Smooth muscle cell (in vitro differentiated cells): ENCODE results near the gene CARD14. TPM values are rescaled to one million over a fixed set of nuclear protein-coding genes. Genes with fewer than 3 reads are reported as not detected.

Source experiments
- DNase-seq: peaks from one replicate; lab custom pipeline; 2025; ENCODE audit not compliant: unreplicated experiment; lab: John Stamatoyannopoulos, UW
- H2AFZ ChIP-seq: fragments of 200-600 bp; sonication (generic); 2 replicates; pipeline ENCODE4 v1.6.0; 2016; ENCODE audit warnings: antibody characterized with exemption, low read depth, mild to moderate bottlenecking
- H3F3A ChIP-seq: fragments of 200-600 bp; sonication (generic); 2 replicates; pipeline ENCODE4 v1.6.0; 2017; ENCODE audit warnings: antibody characterized with exemption, low read depth
- H3K27ac ChIP-seq: fragments of 200-600 bp; sonication (generic); 2 replicates; pipeline ENCODE4 v1.5.1; 2016; ENCODE audit warnings: low read depth, mild to moderate bottlenecking
- H3K27me3 ChIP-seq: fragments of 200-600 bp; sonication (generic); 2 replicates; pipeline ENCODE4 v1.6.1; 2016; ENCODE audit warnings: low read depth, mild to moderate bottlenecking
- H3K36me3 ChIP-seq: fragments of 200-600 bp; sonication (generic); 2 replicates; pipeline ENCODE4 v1.5.1; 2016; ENCODE audit warnings: low read depth
- H3K4me1 ChIP-seq: fragments of 200-600 bp; sonication (generic); 2 replicates; pipeline ENCODE4 v1.5.1; 2016; ENCODE audit warnings: low read depth
- H3K4me2 ChIP-seq: fragments of 200-600 bp; sonication (generic); 2 replicates; pipeline ENCODE4 v1.6.0; 2016; ENCODE audit warnings: mild to moderate bottlenecking
- H3K4me3 ChIP-seq: fragments of 200-600 bp; sonication (generic); 2 replicates; pipeline ENCODE4 v1.5.1; 2016; ENCODE audit warnings: mild to moderate bottlenecking
- H3K79me2 ChIP-seq: fragments of 200-600 bp; sonication (generic); 2 replicates; pipeline ENCODE4 v1.6.0; 2016; ENCODE audit warnings: low read depth, mild to moderate bottlenecking
- H3K9ac ChIP-seq: fragments of 200-600 bp; sonication (generic); 2 replicates; pipeline ENCODE4 v1.6.0; 2016; ENCODE audit warnings: low read depth
- H3K9me3 ChIP-seq: fragments of 200-600 bp; sonication (generic); replicated peaks from 2 replicates; pipeline ENCODE4 v1.5.1; 2016; ENCODE audit warnings: low read depth
- H4K20me1 ChIP-seq: fragments of 200-600 bp; sonication (generic); 2 replicates; pipeline ENCODE4 v1.6.0; 2016; ENCODE audit warnings: low read depth
- CTCF ChIP-seq: fragments of 200-600 bp; sonication (generic); IDR thresholded peaks from 2 replicates; pipeline ENCODE4 v1.5.1; 2017; ENCODE audit warnings: borderline replicate concordance, mild to moderate bottlenecking, antibody characterized with exemption; ENCODE audit not compliant: insufficient read depth, poor library complexity, severe bottlenecking
- WGBS: methylation state at CpG from one replicate; pipeline ENCODE4 v1.1.7; 2016; ENCODE audit warnings: low lambda C conversion rate; 5-methylcytosine and 5-hydroxymethylcytosine counted together
- polyA plus RNA-seq: library from polyadenylated mRNA; unstranded; fragments of >200 nt; fragmentation: Nextera tagmentation; extraction: Ambion mirVana; gene quantifications from 2 replicates; pipeline ENCODE4 v1.2.1, GENCODE V29; 2016
- total RNA-seq: library from RNA; depleted of rRNA; stranded (reverse); fragments of >200 nt; gene quantifications from 2 replicates; pipeline ENCODE4 v1.2.3, GENCODE V29; 2014

The CARD14 gene
- total and polyA plus RNA-seq, 2 experiments from 2014 or later: 1.0 to 1.8 TPM

GRCh38 chr17:80205811-80206210, 36.0 kb downstream of the CARD14 start:
- no peak for TF ChIP-seq CTCF
- Histone ChIP-seq H3K36me3 (no peaks in the 10 kb centered on the region), H3K9ac (no peak overlapping the region), H3K9me3 (no peaks in the 10 kb centered on the region), H2AFZ (no peak overlapping the region), H3K4me3 (no peak overlapping the region), H3K27ac (no peak overlapping the region), H3K27me3 (no peaks in the 10 kb centered on the region), H3K4me2 (no peak overlapping the region), H3K79me2 (no peaks in the 10 kb centered on the region), H4K20me1 (no peaks in the 10 kb centered on the region), H3F3A (no peaks in the 10 kb centered on the region), H3K4me1 (no peaks in the 10 kb centered on the region)
- 96% methylated on average over 13 of the region's 13 CpGs for WGBS
- no peak for DNase-seq

- no peak overlapping the region for H2AFZ ChIP-seq
- no peaks in the 10 kb centered on the region for H3K36me3 ChIP-seq
- no peaks in the 10 kb centered on the region for H3K4me1 ChIP-seq
- no peaks in the 10 kb centered on the region for H3K79me2 ChIP-seq
- no peaks in the 10 kb centered on the region for H3K27me3 ChIP-seq
- H3F3A ChIP-seq: no peaks in the 10 kb centered on the region
- H3K4me3 ChIP-seq: no peak overlapping the region
- H3K9me3 ChIP-seq: no peaks in the 10 kb centered on the region
- H4K20me1 ChIP-seq: no peaks in the 10 kb centered on the region
- no peak for DNase-seq
- no peak for TF ChIP-seq CTCF
- WGBS: 97% methylated on average over 16 of the region's 16 CpGs
- no peak overlapping the region for H3K9ac ChIP-seq
- H3K4me2 ChIP-seq: no peak overlapping the region
- no peak overlapping the region for H3K27ac ChIP-seq
Observed at GRCh38 chr17:80208050-80208449, 38.2 kb downstream of the CARD14 start.

- Histone ChIP-seq H3K27ac (no peak overlapping the region), H3K79me2 (no peaks in the 10 kb centered on the region), H3K9me3 (no peaks in the 10 kb centered on the region), H3K4me2 (no peak overlapping the region), H3F3A (no peaks in the 10 kb centered on the region), H3K27me3 (no peaks in the 10 kb centered on the region), H3K36me3 (no peaks in the 10 kb centered on the region), H3K4me1 (no peaks in the 10 kb centered on the region), H4K20me1 (no peaks in the 10 kb centered on the region), H2AFZ (no peak overlapping the region), H3K9ac (no peak overlapping the region), H3K4me3 (no peak overlapping the region)
- no peak for TF ChIP-seq CTCF
- 92% methylated on average over 12 of the region's 12 CpGs for WGBS
- no peak for DNase-seq
Observed at GRCh38 chr17:80209765-80210164, 39.9 kb downstream of the CARD14 start.

GRCh38 chr17:80210348-80211108, 40.7 kb downstream of the CARD14 start:
- no peak for TF ChIP-seq CTCF
- Histone ChIP-seq H3K27me3 (no peaks in the 10 kb centered on the region), H3K9ac (no peak overlapping the region), H3K27ac (no peak overlapping the region), H4K20me1 (no peaks in the 10 kb centered on the region), H3K4me1 (no peaks in the 10 kb centered on the region), H3K9me3 (no peaks in the 10 kb centered on the region), H3K36me3 (no peaks in the 10 kb centered on the region), H3K4me2 (no peak overlapping the region), H3F3A (no peaks in the 10 kb centered on the region), H2AFZ (no peak overlapping the region), H3K79me2 (no peaks in the 10 kb centered on the region), H3K4me3 (no peak overlapping the region)
- DNase-seq: no peak
- 97% methylated on average over 47 of the region's 47 CpGs for WGBS
